K562 (cell line): ENCODE data around the gene KCNG1. TPM values are rescaled to one million over a fixed set of nuclear protein-coding genes. Genes with fewer than 3 reads are reported as not detected.

Experiments
- ATAC-seq: fragments of 200-7000 bp; cut with Tn5 transposase; 3 replicates; pipeline ENCODE4 v1.9.1; 2020; ENCODE audit warnings: moderate library complexity
- BruUV-seq: library from RNA; stranded (reverse); fragments of 400-500 nt; replicated peaks from 2 replicates; lab custom pipeline; 2021; lab: Mats Ljungman, UMichigan
- CTCF ChIA-PET: fragments of 300-600 bp; formaldehyde crosslinking; extraction: SDS; loops from one replicate; lab custom pipeline; 2021; ENCODE audit warnings: low intra/inter-chr PET ratio; lab: Yijun Ruan, JAX
- POLR2A ChIA-PET: fragments of 300-600, 350-650 bp; sonication (Branson Sonifier 250); formaldehyde crosslinking; extraction: SDS; loops from one replicate; lab custom pipeline; 2021; ENCODE audit warnings: antibody characterized with exemption, inconsistent platforms; lab: Yijun Ruan, JAX
- DNase-seq, 4 experiments: peaks; one replicate each; pipeline versions ENCODE4 v3.0.0 to v3.0.0-alpha.2; 2011 to 2018; ENCODE audit warnings: low spot score in 3 of 4, mixed read lengths in 3 of 4; ENCODE audit errors: extremely low read depth in 1 of 4
- FAIRE-seq: peaks from 2 replicates; lab custom pipeline; 2011; peaks lifted over from hg19 to GRCh38; lab: Jason Lieb, UNC
- H2AFZ ChIP-seq: 2 replicates; pipeline ENCODE4 v1.6.0; 2011; ENCODE audit warnings: low read depth, low read length, control low read depth, inconsistent platforms
- H3K27ac ChIP-seq: fragments of 200-600 bp; 3 replicates; pipeline ENCODE4 v1.8.0; 2011; ENCODE audit warnings: low read depth, mild to moderate bottlenecking, control low read depth, inconsistent platforms, low read length, moderate library complexity, mixed read lengths; ENCODE audit errors: extremely low read depth
- H3K27me3 ChIP-seq, 2 experiments: fragments of 300-600 bp in 1 of 2; 2 replicates in 1 of 2; 3 replicates in 1 of 2; pipeline versions ENCODE4 v1.6.0 to v1.8.0; 2011; ENCODE audit warnings: inconsistent platforms in 2 of 2, low read length in 2 of 2, mild to moderate bottlenecking in 1 of 2, mixed read lengths in 1 of 2, moderate library complexity in 1 of 2; ENCODE audit not compliant: control insufficient read depth in 2 of 2, insufficient read depth in 2 of 2
- H3K36me3 ChIP-seq: fragments of 300-600 bp; 3 replicates; pipeline ENCODE4 v1.8.0; 2011; ENCODE audit warnings: mild to moderate bottlenecking, low read length, inconsistent platforms; ENCODE audit not compliant: control insufficient read depth, insufficient read depth
- H3K4me1 ChIP-seq, 2 experiments: fragments of 200-600 bp in 1 of 2; replicated peaks in 1 of 2; 2 replicates in 1 of 2; 3 replicates in 1 of 2; pipeline versions ENCODE4 v1.5.1 to v1.8.0; 2011; ENCODE audit warnings: inconsistent platforms in 2 of 2, low read length in 2 of 2, mild to moderate bottlenecking in 1 of 2, mixed read lengths in 1 of 2, moderate library complexity in 1 of 2; ENCODE audit not compliant: control insufficient read depth in 2 of 2, insufficient read depth in 2 of 2
- H3K4me2 ChIP-seq: 2 replicates; pipeline ENCODE4 v1.6.1; 2011; ENCODE audit warnings: low read length, control low read depth, inconsistent platforms, mixed read lengths; ENCODE audit not compliant: insufficient read depth
- H3K4me3 ChIP-seq: fragments of 200-600 bp; sonication (generic), shearing (Covaris generic); 2 replicates; pipeline ENCODE4 v1.5.1; 2016; ENCODE audit warnings: control low read depth, inconsistent platforms
- H3K79me2 ChIP-seq: fragments of 200-600 bp; 3 replicates; pipeline ENCODE4 v1.8.0; 2011; ENCODE audit warnings: low read length, inconsistent platforms; ENCODE audit not compliant: control insufficient read depth, insufficient read depth
- H3K9ac ChIP-seq, 2 experiments: 2 replicates each; pipeline versions ENCODE4 v1.6.0 to v1.6.1; 2011; ENCODE audit warnings: low read depth in 2 of 2, low read length in 2 of 2, control low read depth in 1 of 2, inconsistent platforms in 1 of 2, mild to moderate bottlenecking in 1 of 2, mixed read lengths in 1 of 2; ENCODE audit not compliant: insufficient read depth in 1 of 2
- H3K9me1 ChIP-seq: one replicate; pipeline ENCODE4 v1.6.0; 2011; ENCODE audit warnings: inconsistent platforms, mild to moderate bottlenecking, low read length, moderate library complexity; ENCODE audit not compliant: control insufficient read depth, insufficient read depth
- H3K9me3 ChIP-seq: replicated peaks from 2 replicates; pipeline ENCODE4 v1.5.1; 2011; ENCODE audit warnings: low read depth, low read length, inconsistent platforms; ENCODE audit not compliant: control insufficient read depth, insufficient read depth
- H4K20me1 ChIP-seq: replicated peaks from 2 replicates; pipeline ENCODE4 v1.6.1; 2011; ENCODE audit warnings: low read length, inconsistent platforms, mixed read lengths; ENCODE audit not compliant: control insufficient read depth, insufficient read depth
- BRF1 ChIP-seq: IDR thresholded peaks from 3 replicates; pipeline ENCODE4 v1.6.1; 2011; ENCODE audit warnings: borderline replicate concordance, mild to moderate bottlenecking; ENCODE audit not compliant: insufficient read length; ENCODE audit errors: extremely low read depth
- CBFB ChIP-seq: sonication (generic); formaldehyde crosslinking; IDR thresholded peaks from 2 replicates; pipeline ENCODE4 v1.4.0; 2020; ENCODE audit warnings: mild to moderate bottlenecking, missing genetic modification reagents
- CEBPB ChIP-seq: fragments of 450-650 bp; IDR thresholded peaks from 2 replicates; pipeline ENCODE4 v1.6.1; 2016; ENCODE audit warnings: missing genetic modification characterization, missing compliant biosample characterization
- CREBBP ChIP-seq: IDR thresholded peaks from one replicate; pipeline ENCODE4 v1.6.1; 2012; ENCODE audit warnings: low read depth, mild to moderate bottlenecking, control low read depth, inconsistent platforms, low read length
- FOXK1 ChIP-seq: sonication (generic); formaldehyde crosslinking; IDR thresholded peaks from 2 replicates; pipeline ENCODE4 v1.8.0; 2022; ENCODE audit warnings: missing genetic modification reagents, mild to moderate bottlenecking, borderline replicate concordance
- KLF16 ChIP-seq: IDR thresholded peaks from 2 replicates; pipeline ENCODE4 v1.6.1; 2016; ENCODE audit warnings: antibody characterized with exemption
- PHB ChIP-seq: fragments of 250-450 bp; sonication (Bioruptor Pico); IDR thresholded peaks from 2 replicates; pipeline ENCODE4 v1.5.0; 2021
- ZC3H11A ChIP-seq: IDR thresholded peaks from 2 replicates; pipeline ENCODE4 v1.6.1; 2012; ENCODE audit warnings: low read depth, low read length, improper control_type of control experiment
- ZNF143 ChIP-seq: sonication (generic); formaldehyde crosslinking; IDR thresholded peaks from 2 replicates; pipeline ENCODE4 v1.9.0; 2022; ENCODE audit warnings: mild to moderate bottlenecking, missing genetic modification reagents
- WGBS: fragments of 100-300 bp; shearing (Covaris generic); methylation state at CpG from one replicate; pipeline ENCODE4 v1.1.6; 2016; ENCODE audit warnings: low coverage, mixed read lengths; ENCODE audit not compliant: insufficient coverage; ENCODE audit errors: missing lambda C conversion rate; 5-methylcytosine and 5-hydroxymethylcytosine counted together
- in situ Hi-C: fragments of 300-500 bp; cut with MboI; formaldehyde crosslinking; loops from 4 replicates; pipeline ENCODE4 v1.15.0; 2018; ENCODE audit warnings: inconsistent platforms, mixed read lengths
- intact Hi-C: fragments of 100-400 bp; cut with micrococcal nuclease; formaldehyde crosslinking; loops from 2 replicates; pipeline ENCODE4 v1.14.2; 2022
- polyA plus RNA-seq, 8 experiments: library from polyadenylated mRNA; depleted of rRNA in 4 of 8; stranded (reverse) in 5 of 8; unstranded in 3 of 8; fragments of >200 nt; fragmentation: Nextera tagmentation in 2 of 8; fragmentation: Illumina TruSeq in 1 of 8; extraction: Ambion mirVana in 2 of 8; extraction: Trizol in 1 of 8; gene quantifications; 2 replicates each; pipeline versions ENCODE4 v1.2.1 to v1.2.3, GENCODE V29; 2011 to 2014; ENCODE audit warnings: inconsistent platforms in 1 of 8, missing spikeins in 1 of 8
- total RNA-seq, 7 experiments: library from RNA; depleted of rRNA in 6 of 7; stranded (reverse); fragments of >200 nt in 6 of 7; fragmentation: Illumina TruSeq in 2 of 7; extraction: Trizol in 2 of 7; gene quantifications; 2 replicates each; pipeline versions ENCODE4 v1.2.1 to v1.2.3, GENCODE V29; 2011 to 2021; ENCODE audit warnings: low replicate concordance in 1 of 7
- TF ChIP-seq, protein P1 (sequence below): sonication (generic); formaldehyde crosslinking; IDR thresholded peaks from 2 replicates; pipeline ENCODE4 v1.8.1; 2022; ENCODE audit warnings: missing genetic modification reagents
- TF ChIP-seq, protein P2 (sequence below): fragments of 150-350 bp; IDR thresholded peaks from 2 replicates; pipeline ENCODE4 v1.6.1; 2014; ENCODE audit warnings: low read depth, mild to moderate bottlenecking, low read length, borderline replicate concordance
- TF ChIP-seq, protein P3 (sequence below): fragments of 450-650 bp; IDR thresholded peaks from 2 replicates; pipeline ENCODE4 v1.6.1; 2016
- TF ChIP-seq, protein P4 (sequence below): fragments of 250-450 bp; sonication (Bioruptor Pico); IDR thresholded peaks from 2 replicates; pipeline ENCODE4 v1.4.0; 2020; ENCODE audit warnings: mild to moderate bottlenecking

KCNG1 gene
- total and polyA plus RNA-seq, 9 of the 15 experiments (the other 6 are each of a cell fraction or from before 2014, with no cell fraction given), result 0.06 to 1.5 (median 0.22) TPM; not detected in 2

DNA sequence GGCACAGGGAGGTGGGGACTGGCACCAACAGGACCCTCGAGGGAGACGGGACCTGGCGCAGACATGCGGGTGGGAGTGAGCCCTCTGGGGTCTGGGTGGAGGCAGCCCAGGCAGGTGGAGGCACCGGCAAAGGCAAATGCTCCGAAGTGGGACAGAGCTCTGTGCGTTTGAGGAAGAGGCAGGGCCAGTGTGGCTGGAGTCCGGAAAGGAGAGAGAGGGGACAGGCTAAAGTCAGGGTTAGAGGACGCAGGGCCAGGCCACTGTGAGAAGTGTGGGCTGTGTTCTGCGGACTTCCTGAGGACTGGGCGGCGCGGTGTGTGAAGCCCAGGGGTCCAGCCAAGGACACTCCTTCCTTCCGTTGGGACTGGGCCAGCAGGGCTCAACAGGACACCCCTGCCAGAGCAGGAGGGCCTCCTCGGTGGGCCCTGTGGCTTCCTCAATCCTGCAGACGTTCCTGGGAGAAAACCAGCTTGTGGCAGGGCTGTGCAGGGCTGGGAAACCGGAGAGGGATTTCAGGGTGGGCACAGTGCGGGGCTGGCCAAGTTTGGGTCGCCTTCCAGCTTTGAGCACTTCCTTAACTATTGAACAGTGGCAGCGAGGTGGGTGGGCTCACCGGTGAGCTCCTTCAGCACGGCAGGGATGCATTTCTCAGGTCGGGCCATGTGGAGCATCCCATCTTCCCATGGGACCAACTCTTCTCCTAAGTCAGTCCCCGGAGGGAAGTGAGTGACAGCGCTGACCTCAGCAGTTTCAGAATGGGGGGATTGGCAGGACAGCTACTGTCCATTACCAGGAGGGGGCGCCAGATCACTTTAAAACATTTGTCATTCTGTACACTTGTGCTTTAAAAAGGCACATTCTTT is 41.8 kb downstream of the KCNG1 start:
- in situ Hi-C loops (loop anchor here (25.0 kb wide), 1 partner anchor 1106 kb away; no protein-coding TSS in a partner anchor), intact Hi-C loops (loop anchor here (5.0 to 10.0 kb wide), 2 partner anchors 189 to 644 kb away; no protein-coding TSS in a partner anchor)
- Histone ChIP-seq H3K36me3 (no peaks in the 10 kb centered on the region), H3K4me2 (no peak overlapping the region), H3K4me3 (no peak overlapping the region), H3K79me2 (no peaks in the 10 kb centered on the region), H3K27ac (no peak overlapping the region), H3K4me1 (peaks cover 0 to 9% of the 10 kb centered on the region in 2 experiments; a peak in 3 of 5 replicates), H3K27me3 (peaks cover 22 to 47% of the 10 kb centered on the region in 2 experiments), H3K9me1 (no peaks in the 10 kb centered on the region), H4K20me1 (no peaks in the 10 kb centered on the region; the same call in 1 of the 2 replicates), H3K9me3 (no peaks in the 10 kb centered on the region), H3K9ac (peak overlapping the region in 1 of 2 experiments; percentile 48; a peak in 1 of 4 replicates), H2AFZ (no peak overlapping the region)
- ATAC-seq, result peak; percentile 86
- DNase-seq, result peak; percentile 71 to 81 (median 76)
- peak; percentile 92 for FAIRE-seq
- POLR2A ChIA-PET, result interaction anchor here (0.5 to 1.2 kb wide), 7 partner anchors 11 to 760 kb away, joined by 3 to 4 read pairs (median 4); no protein-coding TSS in a partner anchor
- no TSS peak for BruUV-seq
- CTCF ChIA-PET, result interaction anchor here (0.9 kb wide), 1 partner anchor 391 kb away, joined by 3 read pairs; no protein-coding TSS in a partner anchor
- 16% methylated on average over 19 of the region's 26 CpGs for WGBS
- no peak for TF ChIP-seq ZC3H11A
- no peak for TF ChIP-seq CEBPB (tag)
- TF ChIP-seq, protein P1, sequence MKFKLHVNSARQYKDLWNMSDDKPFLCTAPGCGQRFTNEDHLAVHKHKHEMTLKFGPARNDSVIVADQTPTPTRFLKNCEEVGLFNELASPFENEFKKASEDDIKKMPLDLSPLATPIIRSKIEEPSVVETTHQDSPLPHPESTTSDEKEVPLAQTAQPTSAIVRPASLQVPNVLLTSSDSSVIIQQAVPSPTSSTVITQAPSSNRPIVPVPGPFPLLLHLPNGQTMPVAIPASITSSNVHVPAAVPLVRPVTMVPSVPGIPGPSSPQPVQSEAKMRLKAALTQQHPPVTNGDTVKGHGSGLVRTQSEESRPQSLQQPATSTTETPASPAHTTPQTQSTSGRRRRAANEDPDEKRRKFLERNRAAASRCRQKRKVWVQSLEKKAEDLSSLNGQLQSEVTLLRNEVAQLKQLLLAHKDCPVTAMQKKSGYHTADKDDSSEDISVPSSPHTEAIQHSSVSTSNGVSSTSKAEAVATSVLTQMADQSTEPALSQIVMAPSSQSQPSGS (CRISPR knock-in tag), result no peak
- TF ChIP-seq, protein P2, sequence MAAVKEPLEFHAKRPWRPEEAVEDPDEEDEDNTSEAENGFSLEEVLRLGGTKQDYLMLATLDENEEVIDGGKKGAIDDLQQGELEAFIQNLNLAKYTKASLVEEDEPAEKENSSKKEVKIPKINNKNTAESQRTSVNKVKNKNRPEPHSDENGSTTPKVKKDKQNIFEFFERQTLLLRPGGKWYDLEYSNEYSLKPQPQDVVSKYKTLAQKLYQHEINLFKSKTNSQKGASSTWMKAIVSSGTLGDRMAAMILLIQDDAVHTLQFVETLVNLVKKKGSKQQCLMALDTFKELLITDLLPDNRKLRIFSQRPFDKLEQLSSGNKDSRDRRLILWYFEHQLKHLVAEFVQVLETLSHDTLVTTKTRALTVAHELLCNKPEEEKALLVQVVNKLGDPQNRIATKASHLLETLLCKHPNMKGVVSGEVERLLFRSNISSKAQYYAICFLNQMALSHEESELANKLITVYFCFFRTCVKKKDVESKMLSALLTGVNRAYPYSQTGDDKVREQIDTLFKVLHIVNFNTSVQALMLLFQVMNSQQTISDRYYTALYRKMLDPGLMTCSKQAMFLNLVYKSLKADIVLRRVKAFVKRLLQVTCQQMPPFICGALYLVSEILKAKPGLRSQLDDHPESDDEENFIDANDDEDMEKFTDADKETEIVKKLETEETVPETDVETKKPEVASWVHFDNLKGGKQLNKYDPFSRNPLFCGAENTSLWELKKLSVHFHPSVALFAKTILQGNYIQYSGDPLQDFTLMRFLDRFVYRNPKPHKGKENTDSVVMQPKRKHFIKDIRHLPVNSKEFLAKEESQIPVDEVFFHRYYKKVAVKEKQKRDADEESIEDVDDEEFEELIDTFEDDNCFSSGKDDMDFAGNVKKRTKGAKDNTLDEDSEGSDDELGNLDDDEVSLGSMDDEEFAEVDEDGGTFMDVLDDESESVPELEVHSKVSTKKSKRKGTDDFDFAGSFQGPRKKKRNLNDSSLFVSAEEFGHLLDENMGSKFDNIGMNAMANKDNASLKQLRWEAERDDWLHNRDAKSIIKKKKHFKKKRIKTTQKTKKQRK, result no peak
- TF ChIP-seq, protein P3, sequence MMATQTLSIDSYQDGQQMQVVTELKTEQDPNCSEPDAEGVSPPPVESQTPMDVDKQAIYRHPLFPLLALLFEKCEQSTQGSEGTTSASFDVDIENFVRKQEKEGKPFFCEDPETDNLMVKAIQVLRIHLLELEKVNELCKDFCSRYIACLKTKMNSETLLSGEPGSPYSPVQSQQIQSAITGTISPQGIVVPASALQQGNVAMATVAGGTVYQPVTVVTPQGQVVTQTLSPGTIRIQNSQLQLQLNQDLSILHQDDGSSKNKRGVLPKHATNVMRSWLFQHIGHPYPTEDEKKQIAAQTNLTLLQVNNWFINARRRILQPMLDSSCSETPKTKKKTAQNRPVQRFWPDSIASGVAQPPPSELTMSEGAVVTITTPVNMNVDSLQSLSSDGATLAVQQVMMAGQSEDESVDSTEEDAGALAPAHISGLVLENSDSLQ, result peak; percentile 94
- TF ChIP-seq BRF1, result no peak
- TF ChIP-seq FOXK1 (CRISPR knock-in tag), result no peak
- TF ChIP-seq KLF16, result no peak; the same call in 1 of the 2 replicates
- TF ChIP-seq ZNF143 (CRISPR knock-in tag), result no peak
- TF ChIP-seq CREBBP, result no peak
- no peak for TF ChIP-seq PHB (CRISPR knock-in tag)
- no peak for TF ChIP-seq CBFB (CRISPR knock-in tag)
- TF ChIP-seq, protein P4, sequence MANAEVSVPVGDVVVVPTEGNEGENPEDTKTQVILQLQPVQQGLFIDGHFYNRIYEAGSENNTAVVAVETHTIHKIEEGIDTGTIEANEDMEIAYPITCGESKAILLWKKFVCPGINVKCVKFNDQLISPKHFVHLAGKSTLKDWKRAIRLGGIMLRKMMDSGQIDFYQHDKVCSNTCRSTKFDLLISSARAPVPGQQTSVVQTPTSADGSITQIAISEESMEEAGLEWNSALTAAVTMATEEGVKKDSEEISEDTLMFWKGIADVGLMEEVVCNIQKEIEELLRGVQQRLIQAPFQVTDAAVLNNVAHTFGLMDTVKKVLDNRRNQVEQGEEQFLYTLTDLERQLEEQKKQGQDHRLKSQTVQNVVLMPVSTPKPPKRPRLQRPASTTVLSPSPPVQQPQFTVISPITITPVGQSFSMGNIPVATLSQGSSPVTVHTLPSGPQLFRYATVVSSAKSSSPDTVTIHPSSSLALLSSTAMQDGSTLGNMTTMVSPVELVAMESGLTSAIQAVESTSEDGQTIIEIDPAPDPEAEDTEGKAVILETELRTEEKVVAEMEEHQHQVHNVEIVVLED (CRISPR knock-in tag), result no peak
